Stomach (tissue), 4 donors: Measurements from ENCODE around the gene ITGB2.

Experiments used
- CTCF ChIP-seq, 7 experiments: fragments of 450-650 bp in 4 of 7; fragments of 200-600 bp in 3 of 7; sonication (generic) in 3 of 7; IDR thresholded peaks; one replicate each; pipeline ENCODE4 v1.5.1; 2016 to 2019; ENCODE audit warnings: antibody characterized with exemption in 7 of 7, control low read depth in 2 of 7, mild to moderate bottlenecking in 1 of 7
- POLR2A ChIP-seq, 4 donors: fragments of 450-650 bp; IDR thresholded peaks; one replicate each; pipeline ENCODE4 v1.6.1; 2016; ENCODE audit warnings: antibody characterized with exemption in 4 of 4, control low read depth in 2 of 4, mild to moderate bottlenecking in 1 of 4, moderate library complexity in 1 of 4
- POLR2AphosphoS5 ChIP-seq, 3 donors: sonication (generic); formaldehyde crosslinking; IDR thresholded peaks; one replicate each; pipeline ENCODE4 v1.6.1; 2016; ENCODE audit warnings: antibody characterized with exemption in 3 of 3

DNA sequence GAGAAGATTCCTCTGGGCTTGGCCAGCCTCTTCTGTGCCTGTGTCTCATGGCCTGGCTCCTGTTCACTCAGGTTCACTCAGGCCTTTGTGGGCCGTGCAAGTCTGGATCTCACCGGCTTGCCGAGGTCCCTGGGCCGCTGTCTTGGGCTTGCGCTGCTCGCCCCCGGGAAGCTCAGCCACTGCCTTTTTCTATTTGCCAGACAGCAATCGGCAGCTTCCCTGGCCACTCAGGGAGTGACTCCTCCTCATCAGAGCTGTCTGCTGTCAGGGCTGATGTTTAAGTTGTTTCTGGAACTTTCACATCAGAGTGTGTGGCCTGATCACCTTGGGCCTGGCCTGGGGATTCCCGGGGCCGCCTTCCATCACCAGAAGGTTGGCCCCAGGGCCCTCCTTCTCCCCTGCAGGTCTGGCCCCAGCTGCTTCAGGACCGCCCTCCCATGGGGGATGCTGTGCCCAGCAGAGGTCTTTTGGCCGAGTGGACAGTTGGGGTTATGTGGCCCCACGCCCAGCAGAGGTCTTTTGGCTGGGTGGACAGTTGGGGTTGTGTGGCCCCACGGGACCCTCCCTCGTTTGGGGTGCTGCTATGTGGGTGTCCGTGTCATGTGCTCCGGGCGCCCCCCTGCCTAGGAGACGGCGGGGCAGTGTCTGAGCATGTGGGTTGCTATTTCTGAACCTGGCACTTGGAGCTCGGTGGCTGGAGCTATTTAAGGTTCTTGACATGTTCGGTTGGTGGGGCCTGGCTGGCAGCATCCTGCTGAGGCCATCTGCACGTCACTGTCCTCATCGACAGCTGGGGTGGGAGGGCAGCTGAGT, 31.6 kb upstream of the ITGB2 start:
- TF ChIP-seq CTCF (IDR thresholded peaks at IDR 0.05) (no peak), POLR2AphosphoS5 (IDR thresholded peaks at IDR 0.05) (no peak), POLR2A (IDR thresholded peaks at IDR 0.05) (no peak)
